ENCODE data around the gene OR6C76.

- TF ChIP-seq EZH2 (IDR thresholded peaks at IDR 0.05; ENCODE audit: low read length) = no peak
- TF ChIP-seq CTCF (optimal IDR thresholded peaks at IDR 0.05 in 1 of 3, IDR thresholded peaks at IDR 0.05 in 1 of 3, conservative IDR thresholded peaks at IDR 0.05 in 1 of 3; ENCODE audit: extremely low read depth in 1 of 3, insufficient read depth in 2 of 3, low read length in 3 of 3) = no peak
Observed at GRCh38 chr12:55470088-55470829, 44.2 kb downstream of the OR6C76 start, which contains the start of gene OR6C70.

Measured in keratinocyte (primary cell).